Activated T-cell treated with anti-CD3 and anti-CD28 coated beads for 1 hour (primary cell): ENCODE results near the gene RAB8B.

Experiments
- DNase-seq: peaks from one replicate; pipeline ENCODE4 v3.0.0-alpha.2; 2020; ENCODE audit warnings: low read depth

The RAB8B gene

DNA sequence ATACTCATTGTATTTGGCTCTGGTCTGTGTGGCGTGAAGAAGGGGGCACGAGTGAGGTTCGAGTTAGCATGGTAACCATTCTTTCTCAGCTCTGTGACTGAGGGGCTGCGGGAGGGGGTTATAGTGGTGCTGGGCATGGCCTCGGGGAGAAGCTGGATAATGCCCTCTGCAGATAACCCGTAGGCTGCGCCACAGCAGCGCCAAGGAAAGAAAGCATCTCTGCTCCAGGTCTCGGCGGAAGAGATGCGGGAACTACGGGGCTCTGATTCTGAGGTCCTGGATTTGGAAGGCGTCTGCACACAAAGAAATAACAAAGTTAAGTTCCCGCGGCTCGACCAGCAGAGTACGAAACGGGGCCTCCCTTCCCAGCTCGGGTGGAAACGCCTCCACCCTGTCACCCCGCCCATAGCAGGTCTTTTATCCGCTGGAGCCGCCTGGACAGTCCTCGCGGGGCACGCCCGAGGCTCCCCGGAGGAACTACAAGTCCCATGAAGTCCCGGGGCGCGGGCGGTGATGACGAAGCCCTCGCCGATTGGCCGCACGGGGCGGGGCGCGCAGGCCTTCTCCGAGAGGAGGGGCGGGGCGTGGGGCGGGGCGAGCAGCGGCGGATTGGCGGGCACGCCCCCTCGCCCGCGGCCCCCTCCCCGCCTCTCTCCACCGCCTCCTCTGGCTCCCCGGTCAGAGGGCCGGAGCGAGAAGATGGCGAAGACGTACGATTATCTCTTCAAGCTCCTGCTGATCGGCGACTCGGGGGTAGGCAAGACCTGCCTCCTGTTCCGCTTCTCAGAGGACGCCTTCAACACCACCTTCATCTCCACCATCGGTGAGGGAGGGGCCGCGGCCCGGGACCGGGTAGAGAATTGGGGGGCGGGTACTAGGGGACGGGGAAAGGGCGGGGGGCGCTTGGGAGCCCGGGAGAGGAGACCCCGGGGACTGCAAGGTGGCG, at the start of gene RAB8B:
Gene RAB8B (plus strand): TSS at position 681 of the 946 bp plus-strand sequence. CDS start 19 bp downstream, at position 700.
- DNase-seq = peak; percentile 99

DNA sequence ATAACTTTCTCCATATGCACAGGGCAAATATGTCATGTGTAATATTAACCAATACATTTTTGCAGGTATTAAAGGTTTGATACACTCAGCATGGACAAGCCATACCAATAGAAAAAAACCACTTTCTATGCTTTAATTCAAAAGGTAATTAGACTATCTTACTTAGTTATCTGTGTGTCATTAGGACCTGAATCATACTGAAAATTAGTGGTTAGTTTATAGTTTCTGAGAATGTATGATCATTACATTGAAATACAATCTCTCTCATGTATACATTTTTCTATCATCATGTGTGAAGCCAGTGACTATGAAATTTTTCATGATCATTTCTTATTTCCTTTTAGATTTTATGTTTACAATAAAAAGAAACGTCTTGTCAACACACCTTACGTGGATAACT, 48.5 kb upstream of the RAB8B start:
- no peak for DNase-seq

DNA sequence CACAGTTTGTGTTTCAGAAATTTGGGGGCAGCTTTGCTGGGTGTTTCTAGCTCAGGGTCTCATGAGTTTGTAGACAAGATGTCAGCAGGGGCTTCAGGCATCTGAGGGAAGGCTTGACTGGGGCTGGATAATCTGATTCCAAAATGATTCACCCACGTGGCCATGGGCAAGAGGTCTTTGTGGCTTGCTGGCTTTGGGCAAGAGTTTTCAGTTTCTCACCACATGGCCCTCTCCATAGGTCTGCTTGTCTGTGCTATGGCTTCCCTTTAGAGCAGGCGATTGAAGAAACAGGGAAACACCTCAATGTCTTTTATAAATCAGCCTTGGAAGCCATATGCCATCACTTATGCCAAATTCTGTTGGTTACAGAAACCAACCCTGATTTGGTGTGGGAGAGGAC, 44.0 kb upstream of the RAB8B start:
- no peak for DNase-seq

DNA sequence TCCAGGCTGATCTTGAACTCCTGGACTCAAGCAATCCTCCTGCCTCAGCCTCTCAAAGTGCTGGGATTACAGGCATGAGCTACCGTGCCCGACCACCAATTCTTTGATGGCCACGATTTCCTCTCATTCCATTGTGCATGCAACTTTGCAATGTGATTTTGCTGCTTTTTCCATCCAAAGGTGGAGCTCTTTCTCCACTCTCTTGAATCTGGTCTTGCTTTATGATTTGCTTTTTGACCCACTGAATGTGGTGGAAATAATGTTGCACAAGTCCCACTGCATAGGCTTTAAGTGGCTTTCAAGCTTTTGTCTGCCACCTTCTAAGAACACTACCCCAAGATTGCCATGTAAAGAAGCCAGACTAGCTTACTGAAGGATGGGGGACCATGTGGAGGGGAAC, 42.7 kb upstream of the RAB8B start:
- no peak for DNase-seq

DNA sequence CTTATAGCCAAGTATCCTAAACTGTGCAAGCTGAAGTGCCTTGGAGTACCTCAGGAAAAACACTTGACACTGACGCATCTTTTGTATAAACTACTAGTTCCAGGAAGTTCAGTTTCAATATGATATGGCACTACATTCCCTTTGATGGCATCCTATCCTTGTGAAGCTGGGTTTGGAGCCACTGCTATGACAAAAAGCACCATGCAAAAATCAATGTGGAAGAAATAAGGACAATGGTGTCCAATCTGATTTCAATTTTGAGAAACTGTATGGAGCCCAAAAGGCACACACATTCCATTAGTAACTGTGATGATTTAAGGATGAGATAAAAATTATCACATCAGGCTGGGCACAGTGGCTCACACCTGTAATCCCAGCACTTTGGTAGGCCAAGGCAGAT, 37.7 kb upstream of the RAB8B start:
- no peak for DNase-seq

DNA sequence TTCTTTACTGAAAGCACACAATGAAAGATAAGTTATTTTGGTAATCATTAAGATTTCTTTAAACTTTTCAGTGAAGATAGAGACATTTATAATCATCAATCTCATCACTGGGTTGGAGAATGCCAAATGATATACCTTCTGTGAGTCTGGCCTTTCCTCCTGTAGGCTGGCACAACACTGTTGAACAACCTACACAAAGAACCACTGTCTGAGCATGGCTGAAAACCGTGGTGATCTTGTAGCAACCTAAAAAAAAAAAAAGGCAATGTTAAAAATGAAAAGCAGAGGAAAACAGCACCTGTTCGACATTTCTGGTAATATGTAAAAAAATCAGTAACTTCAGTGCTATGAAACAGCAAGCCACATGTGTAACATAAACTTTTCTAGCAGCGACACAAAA, 33.9 kb upstream of the RAB8B start:
- no peak for DNase-seq

DNA sequence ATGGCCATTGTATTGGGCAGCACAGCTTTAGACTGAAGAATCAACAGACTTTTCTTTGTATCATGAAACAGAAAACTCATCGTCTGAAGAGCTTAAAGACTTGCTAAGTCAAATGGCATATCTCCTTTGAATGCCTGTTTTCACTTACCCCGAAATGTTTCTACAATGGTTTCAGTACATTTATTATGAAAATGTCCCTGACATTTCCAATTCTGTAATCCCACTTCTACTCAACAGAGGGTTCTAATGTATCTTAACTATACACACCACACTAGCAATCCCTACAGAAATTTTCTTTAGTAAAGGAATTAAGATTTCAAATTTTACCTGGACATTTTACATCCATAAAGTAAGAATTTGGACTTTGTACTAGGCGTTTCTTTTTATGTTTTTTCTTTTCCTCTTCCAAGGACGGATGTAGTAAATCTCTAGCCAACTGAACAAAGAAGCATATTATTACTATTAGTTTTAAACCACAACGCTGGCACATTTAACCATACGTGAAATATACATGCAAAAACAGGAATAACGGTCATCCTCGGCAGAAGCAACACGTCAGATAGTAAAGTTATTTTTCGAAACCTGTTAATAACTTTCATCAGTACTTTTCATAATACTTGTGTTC, 33.2 kb upstream of the RAB8B start:
- no peak for DNase-seq

DNA sequence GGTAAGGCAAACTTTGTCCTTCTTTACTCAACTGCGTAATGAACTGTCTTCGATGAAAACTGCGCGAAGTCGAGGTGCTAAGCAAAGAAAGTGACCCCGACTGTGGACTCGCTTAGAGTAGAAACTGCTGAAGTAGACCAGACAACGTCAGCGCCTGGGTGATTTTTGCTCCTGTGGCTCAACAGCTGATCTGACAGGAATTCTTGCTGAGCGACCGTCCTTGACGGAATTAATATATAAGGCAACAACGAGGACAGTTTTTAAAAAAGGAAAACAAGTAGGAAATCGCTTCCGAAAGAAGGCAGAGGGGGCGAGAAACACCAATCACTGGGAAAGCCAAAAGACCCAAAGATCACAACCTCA, 32.7 kb upstream of the RAB8B start:
- no peak for DNase-seq

DNA sequence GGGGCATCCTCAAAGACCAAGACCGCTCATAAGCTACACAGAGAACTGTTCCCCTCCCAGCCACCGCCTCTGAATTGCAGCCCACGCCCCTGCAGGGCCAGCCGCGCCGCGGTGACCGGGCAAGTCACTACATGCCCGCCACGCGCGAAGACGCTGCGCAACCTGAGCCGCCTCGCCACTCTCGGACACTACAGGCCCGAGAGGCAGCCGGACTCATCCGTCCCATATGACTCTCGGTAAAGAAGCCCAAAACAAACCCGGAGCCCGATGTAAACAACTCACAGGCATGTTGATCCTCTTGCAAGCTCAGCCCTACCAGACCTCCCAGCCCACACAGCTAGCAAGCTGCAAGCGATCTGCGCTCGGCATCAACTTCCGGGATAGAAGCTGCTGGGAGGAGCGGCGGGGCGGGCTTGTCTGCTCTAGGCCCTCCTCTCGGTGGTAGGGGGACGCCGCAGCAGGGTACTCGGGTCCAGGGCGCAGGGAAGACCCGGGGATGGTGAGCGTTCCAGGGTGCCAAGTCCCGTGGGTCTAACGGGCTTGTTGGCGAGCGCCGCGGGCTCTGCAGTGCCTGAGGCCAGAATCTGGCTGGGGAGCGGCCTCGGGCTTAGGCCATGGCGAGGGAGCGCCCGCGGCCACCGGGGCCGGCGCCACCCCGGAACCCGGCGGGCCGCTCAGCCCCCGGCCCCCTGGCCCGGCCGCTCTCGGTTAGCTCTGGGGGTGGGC, 32.1 kb upstream of the RAB8B start, which contains the start of gene RPS27L:
Gene RPS27L (minus strand): TSS at position 360 of the 726 bp plus-strand sequence. CDS start 72 bp downstream, at position 288.
- peak; percentile 79 for DNase-seq

DNA sequence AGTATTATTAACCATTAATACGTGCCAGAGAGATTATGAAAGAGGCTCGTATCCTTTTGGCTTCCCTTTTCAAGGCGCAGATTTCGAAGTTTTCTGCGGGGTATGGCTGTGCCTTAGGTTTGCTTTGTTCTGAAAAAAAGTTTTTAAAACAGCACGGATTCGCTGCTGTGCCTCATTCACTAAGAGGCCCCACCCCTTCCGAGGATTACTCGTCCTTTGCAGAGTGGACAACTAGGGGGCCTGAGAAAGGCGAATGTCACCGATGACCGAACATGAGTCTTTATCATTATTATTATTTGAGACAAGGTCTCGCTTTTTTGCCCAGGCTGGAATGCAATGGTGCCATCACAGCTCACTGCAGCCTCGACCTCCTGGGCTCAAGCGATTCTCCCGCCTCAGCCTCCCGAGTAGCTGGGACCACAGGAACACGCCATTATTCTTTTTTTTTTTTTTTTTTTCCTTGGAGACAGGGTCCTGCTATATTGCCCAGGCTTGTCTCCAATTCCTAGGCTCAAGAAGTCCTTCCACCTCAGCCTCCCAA, 31.4 kb upstream of the RAB8B start:
- DNase-seq = no peak

DNA sequence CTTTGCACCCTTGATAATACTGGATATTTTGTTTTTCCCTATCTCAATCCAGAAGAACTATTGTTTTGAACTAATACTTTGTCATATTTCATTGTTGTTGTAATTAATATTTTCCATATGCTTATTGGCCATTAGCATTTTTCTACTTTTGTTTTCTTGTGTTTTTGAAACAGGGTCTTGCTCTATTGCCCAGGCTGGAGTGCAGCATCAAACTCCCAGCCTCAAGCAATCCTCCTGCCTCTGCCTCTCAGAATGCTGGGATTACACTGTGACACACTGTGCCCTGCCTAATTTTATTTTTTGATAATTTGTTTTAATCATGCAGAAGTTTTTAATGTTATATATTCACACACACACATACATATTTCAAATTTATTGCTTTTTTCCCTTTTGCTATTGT, 28.8 kb upstream of the RAB8B start:
- no peak for DNase-seq

DNA sequence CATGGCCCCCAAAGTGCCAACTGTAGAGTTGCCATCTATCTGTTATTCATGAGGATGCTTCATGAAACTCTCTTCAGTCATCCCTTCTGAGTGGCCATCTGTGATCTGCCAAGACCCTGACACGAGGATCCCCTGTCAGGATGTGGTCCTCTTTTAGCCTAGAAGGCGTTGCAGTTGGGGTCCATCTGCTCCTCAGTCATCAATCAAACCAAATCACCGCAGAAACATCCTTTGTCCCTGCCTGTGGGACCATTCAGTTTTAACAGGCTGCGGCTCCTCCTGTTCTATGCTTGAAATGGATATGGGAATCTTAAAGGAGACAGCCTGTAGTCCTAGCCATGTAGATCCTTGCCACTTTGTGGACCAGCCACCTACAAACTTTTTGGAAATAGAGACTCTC, 26.2 kb upstream of the RAB8B start:
- DNase-seq = no peak

DNA sequence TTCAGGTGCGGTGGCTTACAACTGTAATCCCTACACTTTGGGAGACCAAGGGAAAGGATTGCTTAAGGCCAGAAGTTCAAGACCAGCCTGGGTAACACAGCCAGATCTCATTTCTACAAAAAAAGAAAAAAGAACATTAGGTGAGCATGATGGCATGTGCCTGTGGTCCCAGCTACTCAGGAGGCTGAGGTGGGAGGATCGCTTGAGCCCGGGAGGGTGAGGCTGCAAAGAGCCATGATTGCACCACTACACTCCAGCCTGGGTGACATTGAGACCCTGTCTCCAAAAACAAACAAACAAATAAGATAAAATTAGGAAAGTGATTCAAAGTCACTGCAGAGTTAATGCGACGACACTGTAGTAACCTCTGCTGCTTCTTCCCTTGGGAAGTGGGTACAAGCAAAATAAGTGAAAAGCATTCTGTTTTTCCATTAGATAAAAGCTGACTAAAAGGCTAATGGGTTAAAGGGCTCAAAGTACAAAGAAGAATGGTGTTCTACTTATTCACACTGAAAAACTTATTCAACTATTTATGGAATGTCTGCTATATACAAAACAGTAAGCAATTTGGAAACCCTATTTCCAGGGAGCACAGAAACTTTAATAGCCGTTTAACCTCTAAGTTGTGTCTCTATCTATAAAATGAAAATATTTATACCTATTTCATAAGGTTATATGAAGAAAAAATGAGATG, 24.1 kb upstream of the RAB8B start:
- no peak for DNase-seq

DNA sequence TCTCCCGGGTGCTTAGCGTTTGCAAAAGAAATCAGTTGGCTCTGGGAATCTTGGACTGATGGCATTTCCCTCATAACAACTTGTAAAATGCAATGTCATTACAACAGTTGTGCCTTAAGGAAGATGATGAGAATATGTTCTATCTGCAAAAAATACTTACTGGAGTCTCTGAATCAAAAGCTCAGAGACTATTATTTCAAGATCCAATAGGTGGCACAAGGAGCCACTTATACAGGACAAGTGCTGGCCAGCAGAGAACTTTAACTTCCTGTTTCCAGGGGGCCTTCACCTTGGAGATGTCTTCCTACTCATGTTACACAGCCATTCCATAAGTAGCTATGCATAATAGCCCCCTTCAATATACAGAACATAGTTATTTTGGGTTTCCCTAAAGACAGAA, 23.2 kb upstream of the RAB8B start:
- no peak for DNase-seq

DNA sequence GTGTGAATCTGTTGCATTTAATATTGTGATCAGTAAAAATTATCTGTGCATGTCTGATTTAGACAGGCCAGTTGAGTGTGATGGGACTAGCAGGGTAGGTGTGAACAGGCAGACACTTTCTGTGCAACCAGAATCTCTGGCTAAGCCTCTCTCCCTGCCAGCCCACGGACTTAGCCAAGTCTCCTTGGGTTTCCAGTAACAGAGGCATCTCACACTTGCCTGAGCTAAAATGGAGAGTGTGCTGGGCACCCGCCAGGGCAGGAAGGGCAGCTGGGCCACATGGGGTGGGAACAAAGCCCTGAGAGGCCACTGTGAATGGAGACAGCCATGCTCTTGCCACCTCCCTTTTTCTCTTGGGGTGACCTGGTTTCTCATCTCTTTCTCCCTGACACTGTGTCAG, 19.6 kb upstream of the RAB8B start:
- no peak for DNase-seq

DNA sequence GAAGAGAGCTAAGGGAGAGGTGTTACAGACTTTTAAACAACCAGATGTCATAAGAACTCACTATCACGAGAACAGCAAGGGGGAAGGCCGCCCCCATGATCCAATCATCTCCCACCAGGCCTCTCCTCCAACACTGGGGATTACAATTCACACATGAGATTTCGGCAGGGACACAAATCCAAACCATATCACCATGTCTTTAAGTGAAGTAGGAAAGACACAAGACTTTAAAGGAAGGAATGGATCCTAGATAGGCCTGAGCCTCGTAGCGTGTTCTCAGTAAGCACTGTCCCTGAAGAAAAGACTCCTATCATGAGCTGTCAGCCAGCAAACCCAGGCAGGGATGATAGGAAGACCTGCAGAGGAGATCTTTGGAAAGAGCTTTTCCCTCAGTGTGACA, 17.0 kb upstream of the RAB8B start:
- no peak for DNase-seq

DNA sequence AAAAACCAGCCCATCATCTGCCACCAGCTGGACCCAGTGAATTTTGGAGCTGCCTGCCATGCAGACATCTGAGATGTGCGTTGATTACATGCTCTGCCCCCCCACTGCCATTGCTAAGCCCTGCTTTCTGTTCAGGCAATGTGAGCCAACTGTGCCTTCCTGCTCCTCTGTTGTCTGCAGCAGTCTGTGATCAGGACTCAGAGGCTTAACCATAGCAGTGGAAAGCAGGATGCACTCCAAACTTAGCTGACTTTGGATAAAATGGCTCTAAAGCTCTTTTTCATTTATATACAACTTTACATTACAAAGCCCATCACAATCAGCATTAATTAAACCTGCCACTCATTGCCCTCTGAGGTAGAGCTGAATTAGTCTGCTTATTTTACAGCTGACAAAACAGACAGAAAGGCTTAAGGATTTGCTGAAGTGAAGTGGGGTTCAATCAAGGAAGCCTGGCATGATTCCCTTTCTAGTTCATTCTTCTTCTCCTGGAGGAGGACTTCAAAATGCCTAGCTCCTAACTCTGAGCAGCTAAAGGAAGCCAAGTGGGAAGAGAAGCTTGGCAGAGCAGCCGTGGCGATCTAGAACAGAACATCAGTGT, 16.5 kb upstream of the RAB8B start:
- no peak for DNase-seq

DNA sequence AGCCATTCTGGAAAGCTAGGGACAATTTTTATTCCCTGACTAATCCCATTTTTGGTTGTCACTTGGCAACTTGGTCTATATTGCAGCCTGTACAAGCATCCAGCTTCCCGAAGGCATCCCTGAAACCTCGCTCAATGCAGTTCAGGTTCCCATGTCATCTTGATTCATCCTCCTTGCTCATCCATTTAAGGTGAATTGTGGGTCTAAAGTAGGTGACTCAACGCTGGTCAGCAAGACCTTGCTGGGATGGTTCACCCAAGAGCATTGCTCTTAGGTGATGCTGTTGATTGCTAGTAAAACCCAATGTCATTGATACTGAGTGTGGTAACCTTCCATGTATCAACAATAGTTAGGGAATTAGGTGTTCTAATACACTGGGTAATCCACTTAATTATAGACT, 13.1 kb upstream of the RAB8B start:
- no peak for DNase-seq

DNA sequence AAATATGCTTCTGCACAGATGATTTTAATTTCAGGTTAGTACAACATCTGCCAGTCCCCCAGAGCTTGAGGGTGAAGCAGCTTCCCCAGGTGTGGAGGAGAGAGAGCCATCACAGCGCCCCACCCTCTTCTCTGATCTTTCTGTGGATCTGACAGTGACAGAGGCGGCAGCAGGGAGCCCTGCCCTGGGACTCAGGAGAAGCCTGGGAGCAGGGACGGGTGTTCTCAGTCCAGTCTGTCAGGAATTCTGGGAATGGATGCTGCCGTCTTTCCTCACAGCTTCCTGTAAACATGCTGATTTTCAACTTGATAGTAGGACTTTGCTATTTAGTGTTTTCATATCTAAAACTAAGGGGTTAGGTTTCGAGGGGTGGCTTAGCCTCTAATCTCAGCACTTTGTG, 11.4 kb upstream of the RAB8B start:
- no peak for DNase-seq

DNA sequence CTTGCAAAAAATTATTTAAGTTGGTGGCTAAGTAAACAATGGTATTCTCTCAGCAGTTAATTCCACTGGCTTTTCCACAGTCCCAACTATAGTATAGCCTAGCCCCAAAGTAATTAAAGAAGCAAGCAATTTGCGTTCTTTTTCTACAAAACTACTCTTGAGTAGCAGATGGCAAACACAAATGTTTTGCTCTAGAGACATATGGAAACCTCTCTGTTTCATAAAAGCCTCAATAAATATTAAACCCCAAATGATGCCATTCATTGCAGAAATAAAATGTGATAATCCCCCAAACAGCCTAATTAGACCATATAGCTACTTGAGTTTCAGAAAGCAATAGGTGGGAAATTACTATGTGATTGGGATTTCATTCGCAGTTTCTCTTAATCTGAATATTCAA, 8.7 kb upstream of the RAB8B start:
- no peak for DNase-seq

DNA sequence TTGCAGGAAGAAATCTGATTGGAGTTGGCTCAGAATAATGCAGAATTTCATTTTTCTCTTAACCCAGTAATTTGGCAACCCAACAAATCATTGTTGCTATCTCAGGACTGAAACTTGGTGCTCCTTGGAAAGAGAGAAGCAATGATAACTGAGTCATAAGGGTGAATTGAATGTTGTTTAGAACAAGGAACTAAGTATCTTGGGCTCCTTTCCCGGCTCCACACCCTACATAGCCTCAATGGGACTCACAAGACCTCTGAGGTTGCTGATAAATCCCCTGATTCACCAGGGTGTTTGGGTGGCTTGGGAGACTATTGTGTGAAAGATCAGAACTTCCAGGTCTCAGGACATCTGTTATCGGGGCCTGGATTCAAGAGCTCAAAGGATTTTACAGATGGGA, 7.8 kb upstream of the RAB8B start:
- no peak for DNase-seq

DNA sequence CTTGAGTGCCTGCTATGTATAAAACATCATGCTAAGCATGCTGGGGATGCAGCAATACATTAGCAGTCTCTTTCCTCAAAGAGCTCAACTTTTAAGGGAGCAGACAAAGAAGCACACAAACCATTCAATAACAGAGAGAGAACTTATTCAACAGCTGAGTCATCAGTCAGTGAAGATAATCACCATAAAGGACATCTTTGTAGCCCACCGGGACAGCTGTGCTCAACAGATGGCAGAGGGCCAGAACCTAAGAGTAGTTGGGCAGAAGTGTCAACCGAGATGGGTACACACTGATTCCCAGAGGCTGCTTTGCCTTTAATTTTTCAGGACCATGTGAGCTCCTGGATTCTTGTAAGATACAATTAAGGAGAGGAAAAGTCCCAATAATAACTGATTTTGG, 4.2 kb upstream of the RAB8B start:
- no peak for DNase-seq
